ENCODE data around the gene ARMC3. TPM values are rescaled to one million over a fixed set of nuclear protein-coding genes. Genes with fewer than 3 reads are reported as not detected.
"Not testable (repeated sequence)": the region's sequence is repeated elsewhere in the genome, so short reads cannot be mapped to it uniquely, and the experiment has no call there.

Gene ARMC3
- total RNA-seq, 1 experiment from 2014 or later = 0.28 TPM

GRCh38 chr10:22925088-22925487 lies 2.8 kb upstream of the ARMC3 start:
- CTCF ChIA-PET = no interaction called here
- POLR2A ChIA-PET = no interaction called here

DNA sequence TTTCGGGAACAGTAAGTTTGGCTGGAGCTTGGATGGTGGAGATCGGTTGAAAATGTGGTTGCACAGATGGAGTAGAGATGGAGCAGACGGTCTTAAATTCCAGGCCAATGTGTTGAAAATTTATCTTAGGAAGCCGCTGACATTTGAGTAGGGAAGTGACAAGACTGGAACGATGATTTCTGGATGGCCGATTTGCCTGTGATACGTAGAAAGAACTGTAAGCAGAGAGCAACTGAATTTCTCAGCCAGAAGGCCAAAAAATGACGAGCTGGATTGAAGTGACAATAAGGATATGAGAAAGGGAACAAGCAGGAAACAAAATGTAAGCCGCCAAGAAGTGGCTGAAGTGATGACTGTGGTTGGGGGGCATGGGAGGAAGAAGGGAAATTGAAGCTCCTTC lies 687 bp upstream of the ARMC3 start:
- H3K27ac Mint-ChIP-seq = no peak overlapping the region
- H3K27me3 Mint-ChIP-seq (ENCODE audit: low read depth) = peaks cover 15% of the 10 kb centered on the region
- DNase-seq (ENCODE audit: low spot score) (no peak), ATAC-seq (no peak)
- H3K4me3 Mint-ChIP-seq = no peak overlapping the region
- peaks cover 3% of the 10 kb centered on the region; the same call in 1 of the 2 replicates for H3K4me1 Mint-ChIP-seq
- no peaks in the 10 kb centered on the region for H3K36me3 Mint-ChIP-seq
- ChIA-PET CTCF (no interaction called here), POLR2A (no interaction called here)
- peak; percentile 77 for TF ChIP-seq ZNF317 (CRISPR knock-in tag; IDR thresholded peaks at IDR 0.05; ENCODE audit: borderline replicate concordance, low read depth)
- no peak for TF ChIP-seq ZNF512 (CRISPR knock-in tag; IDR thresholded peaks at IDR 0.05; ENCODE audit: borderline replicate concordance)
- H3K9me3 Mint-ChIP-seq = peaks cover 1% of the 10 kb centered on the region; the same call in 1 of the 2 replicates

More at GRCh38 chr10:22925088-22925487, 2.8 kb upstream of the ARMC3 start:
- Mint-ChIP-seq H3K4me3 (no peak overlapping the region), H3K36me3 (0 out of 2 replicates have a peak, but pooled peaks cover 3% of the 10 kb centered on the region), H3K4me1 (no peaks in the 10 kb centered on the region), H3K27me3 (ENCODE audit: low read depth) (no peaks in the 10 kb centered on the region; the same call in 1 of the 2 replicates), H3K9me3 (peaks cover 11% of the 10 kb centered on the region), H3K27ac (no peak overlapping the region)
- ATAC-seq (no peak), DNase-seq (ENCODE audit: low spot score) (no peak)
- TF ChIP-seq NR1H2 (CRISPR knock-in tag; IDR thresholded peaks at IDR 0.05) = no peak
- no peak for TF ChIP-seq ZNF416 (CRISPR knock-in tag; IDR thresholded peaks at IDR 0.05)
- no peak for TF ChIP-seq HMGA2 (CRISPR knock-in tag; IDR thresholded peaks at IDR 0.05)
- TF ChIP-seq, protein P1, sequence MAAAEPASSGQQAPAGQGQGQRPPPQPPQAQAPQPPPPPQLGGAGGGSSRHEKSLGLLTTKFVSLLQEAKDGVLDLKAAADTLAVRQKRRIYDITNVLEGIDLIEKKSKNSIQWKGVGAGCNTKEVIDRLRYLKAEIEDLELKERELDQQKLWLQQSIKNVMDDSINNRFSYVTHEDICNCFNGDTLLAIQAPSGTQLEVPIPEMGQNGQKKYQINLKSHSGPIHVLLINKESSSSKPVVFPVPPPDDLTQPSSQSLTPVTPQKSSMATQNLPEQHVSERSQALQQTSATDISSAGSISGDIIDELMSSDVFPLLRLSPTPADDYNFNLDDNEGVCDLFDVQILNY (CRISPR knock-in tag; IDR thresholded peaks at IDR 0.05) = no peak
- TF ChIP-seq NR3C1 (CRISPR knock-in tag; conservative IDR thresholded peaks at IDR 0.05; ENCODE audit: low read depth) = no peak
- no peak for TF ChIP-seq ZNF317 (CRISPR knock-in tag; IDR thresholded peaks at IDR 0.05; ENCODE audit: borderline replicate concordance, low read depth)
- TF ChIP-seq CREM (CRISPR knock-in tag; IDR thresholded peaks at IDR 0.05) = no peak
- TF ChIP-seq ETV6 (CRISPR knock-in tag; IDR thresholded peaks at IDR 0.05) = no peak
- no peak for TF ChIP-seq JAZF1 (CRISPR knock-in tag; IDR thresholded peaks at IDR 0.05)
- TF ChIP-seq SOX15 (CRISPR knock-in tag; IDR thresholded peaks at IDR 0.05) = no peak
- no peak for TF ChIP-seq TEAD1 (CRISPR knock-in tag; IDR thresholded peaks at IDR 0.05)
- no peak for TF ChIP-seq MLX (CRISPR knock-in tag; IDR thresholded peaks at IDR 0.05)
- TF ChIP-seq PREB (CRISPR knock-in tag; IDR thresholded peaks at IDR 0.05; ENCODE audit: borderline replicate concordance) = no peak
- no peak for TF ChIP-seq SMAD4 (CRISPR knock-in tag; IDR thresholded peaks at IDR 0.05)

- H3K9me3 Mint-ChIP-seq; CTCF ChIA-PET; DNase-seq (ENCODE audit: low spot score); H3K27ac Mint-ChIP-seq; H3K4me1 Mint-ChIP-seq; H3K36me3 Mint-ChIP-seq; H3K4me3 Mint-ChIP-seq; POLR2A ChIA-PET; ATAC-seq: not testable (repeated sequence)
- peaks cover 22% of the 10 kb centered on the region for H3K27me3 Mint-ChIP-seq (ENCODE audit: low read depth)
Observed at GRCh38 chr10:22929053-22929452, 1.2 kb downstream of the ARMC3 start.

DNA sequence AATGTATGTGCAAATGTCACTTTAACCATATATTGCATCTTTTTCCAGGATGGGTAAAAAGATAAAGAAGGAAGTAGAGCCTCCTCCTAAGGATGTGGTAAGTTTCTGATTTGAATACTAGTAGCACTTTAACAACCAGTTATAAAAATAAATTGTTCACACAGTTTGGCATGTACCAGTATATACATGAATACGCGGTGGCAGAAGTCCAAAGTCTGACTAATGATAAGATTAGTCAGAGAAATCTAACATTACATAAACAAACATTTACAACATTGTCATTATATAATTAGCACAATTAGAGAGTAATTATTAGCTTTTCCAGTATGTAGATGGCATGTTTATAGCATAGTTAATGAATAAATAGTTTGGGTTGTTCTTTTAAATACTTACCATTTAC lies 4.1 kb downstream of the ARMC3 start:
- H3K36me3 Mint-ChIP-seq = no peaks in the 10 kb centered on the region
- peaks cover 3% of the 10 kb centered on the region; the same call in 1 of the 2 replicates for H3K4me1 Mint-ChIP-seq
- no peak overlapping the region for H3K27ac Mint-ChIP-seq
- no peaks in the 10 kb centered on the region for H3K9me3 Mint-ChIP-seq
- ChIA-PET CTCF (no interaction called here), POLR2A (no interaction called here)
- peaks cover 22% of the 10 kb centered on the region for H3K27me3 Mint-ChIP-seq (ENCODE audit: low read depth)
- ATAC-seq (no peak), DNase-seq (ENCODE audit: low spot score) (no peak)
- TF ChIP-seq ZNF423 (CRISPR knock-in tag; IDR thresholded peaks at IDR 0.05) (no peak), ZNF219 (CRISPR knock-in tag; IDR thresholded peaks at IDR 0.05; ENCODE audit: borderline replicate concordance) (no peak), FOXK1 (CRISPR knock-in tag; IDR thresholded peaks at IDR 0.05) (no peak), PREB (CRISPR knock-in tag; IDR thresholded peaks at IDR 0.05; ENCODE audit: borderline replicate concordance) (no peak), ESRRA (CRISPR knock-in tag; IDR thresholded peaks at IDR 0.05; ENCODE audit: borderline replicate concordance) (no peak), MLX (CRISPR knock-in tag; IDR thresholded peaks at IDR 0.05) (no peak)
- TF ChIP-seq, protein P2, sequence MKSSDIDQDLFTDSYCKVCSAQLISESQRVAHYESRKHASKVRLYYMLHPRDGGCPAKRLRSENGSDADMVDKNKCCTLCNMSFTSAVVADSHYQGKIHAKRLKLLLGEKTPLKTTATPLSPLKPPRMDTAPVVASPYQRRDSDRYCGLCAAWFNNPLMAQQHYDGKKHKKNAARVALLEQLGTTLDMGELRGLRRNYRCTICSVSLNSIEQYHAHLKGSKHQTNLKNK (CRISPR knock-in tag; IDR thresholded peaks at IDR 0.05) = no peak
- H3K4me3 Mint-ChIP-seq = no peak overlapping the region
